H1 (cell line): ENCODE data around the gene TTF1. TPM values are rescaled to one million over a fixed set of nuclear protein-coding genes. Genes with fewer than 3 reads are reported as not detected.

Experiments
- CTCF ChIA-PET: fragments of 300-600 bp; sonication (Branson Sonifier 250); formaldehyde crosslinking; loops from one replicate; lab custom pipeline; 2021; ENCODE audit not compliant: partially characterized antibody; lab: Charles Lee
- POLR2A ChIA-PET: fragments of 300-600 bp; sonication (Branson Sonifier 250); formaldehyde crosslinking; loops from one replicate; lab custom pipeline; 2021; ENCODE audit warnings: inconsistent platforms; ENCODE audit not compliant: partially characterized antibody; lab: Charles Lee
- DNase-seq, 2 experiments: peaks; one replicate each; pipeline versions ENCODE4 v3.0.0 to v3.0.0-alpha.2; 2010 to 2022; ENCODE audit warnings: low spot score in 2 of 2, low read depth in 1 of 2, mixed read lengths in 1 of 2
- FAIRE-seq: peaks from 2 replicates; lab custom pipeline; 2011; peaks lifted over from hg19 to GRCh38; lab: Jason Lieb, UNC
- H2AFZ ChIP-seq: 2 replicates; pipeline ENCODE4 v1.8.1; 2012; ENCODE audit warnings: low read length, inconsistent platforms
- H2AK5ac ChIP-seq: 2 replicates; pipeline ENCODE4 v1.6.1; 2013; ENCODE audit warnings: low read depth, low read length
- H2BK120ac ChIP-seq: replicated peaks from 2 replicates; pipeline ENCODE3; 2013; ENCODE audit warnings: low read depth, low read length, inconsistent platforms
- H2BK12ac ChIP-seq: 2 replicates; pipeline ENCODE4 v1.6.1; 2013; ENCODE audit warnings: low read depth, low read length
- H2BK15ac ChIP-seq: 2 replicates; pipeline ENCODE4 v1.6.1; 2013; ENCODE audit warnings: low read length
- H2BK20ac ChIP-seq: 2 replicates; pipeline ENCODE4 v1.6.1; 2013; ENCODE audit warnings: low read length
- H2BK5ac ChIP-seq: 2 replicates; pipeline ENCODE4 v1.6.1; 2013; ENCODE audit warnings: low read depth, low read length
- H3K14ac ChIP-seq: 2 replicates; pipeline ENCODE4 v1.6.1; 2013; ENCODE audit warnings: inconsistent platforms; ENCODE audit not compliant: insufficient read length
- H3K18ac ChIP-seq: 2 replicates; pipeline ENCODE4 v1.6.1; 2013; ENCODE audit warnings: low read length; ENCODE audit errors: extremely low read depth
- H3K23ac ChIP-seq: 2 replicates; pipeline ENCODE4 v1.6.1; 2013; ENCODE audit warnings: inconsistent platforms; ENCODE audit not compliant: insufficient read length
- H3K23me2 ChIP-seq: 2 replicates; pipeline ENCODE4 v1.6.1; 2013; ENCODE audit warnings: low read depth, low read length
- H3K27ac ChIP-seq: 2 replicates; pipeline ENCODE4 v1.6.1; 2011; ENCODE audit warnings: low read depth, low read length, inconsistent platforms
- H3K27me3 ChIP-seq, 4 experiments: replicated peaks in 1 of 4; 1 replicate in 1 of 4; 2 replicates in 3 of 4; pipeline versions ENCODE4 v1.6.1 to v1.8.1; 2011 to 2013; ENCODE audit warnings: low read length in 3 of 4, mild to moderate bottlenecking in 3 of 4, inconsistent platforms in 2 of 4, mixed read lengths in 2 of 4, moderate library complexity in 1 of 4; ENCODE audit not compliant: control insufficient read depth in 3 of 4, insufficient read depth in 3 of 4; ENCODE audit errors: extremely low read depth in 1 of 4
- H3K36me3 ChIP-seq, 4 experiments: 2 replicates each; pipeline versions ENCODE4 v1.6.1 to v1.8.1; 2011 to 2013; ENCODE audit warnings: mild to moderate bottlenecking in 4 of 4, low read length in 3 of 4, moderate library complexity in 2 of 4, control low read depth in 1 of 4, inconsistent platforms in 1 of 4; ENCODE audit not compliant: insufficient read depth in 4 of 4, control insufficient read depth in 2 of 4
- H3K4ac ChIP-seq: replicated peaks from 2 replicates; pipeline ENCODE3; 2013; ENCODE audit warnings: low read length, low read depth, mixed read lengths, inconsistent platforms; ENCODE audit not compliant: insufficient read length
- H3K4me1 ChIP-seq, 4 experiments: replicated peaks in 1 of 4; 1 replicate in 1 of 4; 2 replicates in 3 of 4; pipeline versions ENCODE4 v1.6.1 to v1.8.1; 2011 to 2013; ENCODE audit warnings: low read length in 3 of 4, inconsistent platforms in 2 of 4, mixed read lengths in 1 of 4; ENCODE audit not compliant: insufficient read depth in 4 of 4, control insufficient read depth in 3 of 4
- H3K4me2 ChIP-seq, 2 experiments: 2 replicates each; pipeline versions ENCODE4 v1.6.1 to v1.8.1; 2011 to 2013; ENCODE audit warnings: low read depth in 2 of 2, low read length in 2 of 2, control low read depth in 1 of 2, inconsistent platforms in 1 of 2, mild to moderate bottlenecking in 1 of 2; ENCODE audit not compliant: insufficient read depth in 1 of 2
- H3K4me3 ChIP-seq, 4 experiments: fragments of 200-600, 300-600 bp in 1 of 4; sonication (generic), shearing (Covaris generic), sonication (Bioruptor Twin) in 1 of 4; 2 replicates each; pipeline versions ENCODE4 v1.5.1 to v1.8.1; 2011 to 2016; ENCODE audit warnings: low read length in 4 of 4, low read depth in 3 of 4, control low read depth in 2 of 4, inconsistent platforms in 2 of 4, mild to moderate bottlenecking in 2 of 4, mixed read lengths in 1 of 4, moderate library complexity in 1 of 4; ENCODE audit not compliant: insufficient read depth in 2 of 4; ENCODE audit errors: extremely low read depth in 1 of 4
- H3K56ac ChIP-seq: replicated peaks from 2 replicates; pipeline ENCODE3; 2013; ENCODE audit warnings: low read depth, mild to moderate bottlenecking, mixed read lengths, low read length, inconsistent platforms; ENCODE audit not compliant: insufficient read length
- H3K79me1 ChIP-seq: 2 replicates; pipeline ENCODE4 v1.6.1; 2013; ENCODE audit warnings: low read depth, low read length, control low read depth
- H3K79me2 ChIP-seq, 2 experiments: 2 replicates each; pipeline versions ENCODE4 v1.6.1 to v1.8.1; 2012 to 2013; ENCODE audit warnings: low read length in 2 of 2, mild to moderate bottlenecking in 2 of 2, inconsistent platforms in 1 of 2; ENCODE audit not compliant: insufficient read depth in 2 of 2, control insufficient read depth in 1 of 2
- H3K9ac ChIP-seq, 4 experiments: replicated peaks in 1 of 4; 1 replicate in 1 of 4; 2 replicates in 3 of 4; pipeline versions ENCODE4 v1.6.1 to v1.8.1; 2011 to 2013; ENCODE audit warnings: low read depth in 3 of 4, low read length in 3 of 4, control low read depth in 2 of 4, mild to moderate bottlenecking in 2 of 4, moderate library complexity in 2 of 4, inconsistent platforms in 1 of 4; ENCODE audit errors: extremely low read depth in 1 of 4
- H3K9me3 ChIP-seq, 2 experiments: 2 replicates each; pipeline versions ENCODE4 v1.6.1 to v1.8.1; 2012 to 2013; ENCODE audit warnings: mild to moderate bottlenecking in 2 of 2, moderate library complexity in 2 of 2, control low read depth in 1 of 2, inconsistent platforms in 1 of 2, low read depth in 1 of 2, low read length in 1 of 2, mixed read lengths in 1 of 2; ENCODE audit not compliant: insufficient read depth in 2 of 2
- H4K20me1 ChIP-seq, 2 experiments: replicated peaks in 1 of 2; 2 replicates each; pipeline versions ENCODE3 to v1.8.1; 2011 to 2013; ENCODE audit warnings: inconsistent platforms in 2 of 2, low read length in 2 of 2, mild to moderate bottlenecking in 1 of 2; ENCODE audit not compliant: insufficient read depth in 2 of 2, control insufficient read depth in 1 of 2
- H4K5ac ChIP-seq: 2 replicates; pipeline ENCODE4 v1.6.1; 2013; ENCODE audit warnings: low read length, low read depth, mixed read lengths, inconsistent platforms; ENCODE audit not compliant: insufficient read length
- H4K8ac ChIP-seq: 2 replicates; pipeline ENCODE4 v1.8.0; 2013; ENCODE audit warnings: mild to moderate bottlenecking, moderate library complexity, low read length, inconsistent platforms; ENCODE audit not compliant: insufficient read depth; ENCODE audit errors: extremely low read depth
- H4K91ac ChIP-seq: replicated peaks from 2 replicates; pipeline ENCODE3; 2013; ENCODE audit warnings: low read length, mixed read lengths, inconsistent platforms; ENCODE audit not compliant: insufficient read length
- CBX5 ChIP-seq: fragments of 300-800, 300-1000 bp; sonication (generic); IDR thresholded peaks from 2 replicates; pipeline ENCODE4 v1.7.1; 2016; ENCODE audit warnings: antibody characterized with exemption, low read length, low read depth
- CTCF ChIP-seq, 3 experiments: IDR thresholded peaks; 1 replicate in 2 of 3; 2 replicates in 1 of 3; pipeline versions ENCODE4 v1.5.1 to v1.6.1; 2011; ENCODE audit warnings: low read length in 3 of 3, mild to moderate bottlenecking in 3 of 3, inconsistent platforms in 2 of 3, low read depth in 1 of 3, moderate library complexity in 1 of 3; ENCODE audit not compliant: insufficient read depth in 1 of 3; ENCODE audit errors: control extremely low read depth in 1 of 3
- EP300 ChIP-seq, 2 experiments: IDR thresholded peaks; 1 replicate in 1 of 2; 2 replicates in 1 of 2; pipeline ENCODE4 v1.6.1; 2011 to 2012; ENCODE audit warnings: low read depth in 2 of 2, low read length in 2 of 2, mild to moderate bottlenecking in 2 of 2, borderline replicate concordance in 1 of 2, inconsistent platforms in 1 of 2, moderate library complexity in 1 of 2
- EZH2 ChIP-seq: fragments of 200-600 bp; sonication (generic); IDR thresholded peaks from 2 replicates; pipeline ENCODE4 v1.7.1; 2012; ENCODE audit warnings: low read depth, mild to moderate bottlenecking, moderate library complexity, low read length, inconsistent platforms; ENCODE audit not compliant: severe bottlenecking
- MAX ChIP-seq: IDR thresholded peaks from 2 replicates; pipeline ENCODE4 v1.6.1; 2012; ENCODE audit warnings: inconsistent platforms
- RFX5 ChIP-seq: IDR thresholded peaks from 2 replicates; pipeline ENCODE4 v1.6.1; 2011; ENCODE audit warnings: low read depth, low read length, improper control_type of control experiment, borderline replicate concordance
- WGBS, 2 experiments: shearing (Covaris generic) in 1 of 2; methylation state at CpG; one replicate each; pipeline versions ENCODE4 v1.1.6 to v1.1.7; 2013 to 2015; ENCODE audit warnings: low lambda C conversion rate in 2 of 2, mixed read lengths in 2 of 2, inconsistent platforms in 1 of 2, low coverage in 1 of 2, missing lambda C conversion rate in 1 of 2; ENCODE audit not compliant: insufficient replicate concordance in 2 of 2, insufficient coverage in 1 of 2, insufficient read length in 1 of 2; ENCODE audit errors: extremely low coverage in 1 of 2, missing lambda C conversion rate in 1 of 2; 5-methylcytosine and 5-hydroxymethylcytosine counted together
- polyA plus RNA-seq, 7 experiments: library from polyadenylated mRNA; depleted of rRNA in 3 of 7; stranded (reverse) in 5 of 7; unstranded in 2 of 7; fragments of >200 nt in 5 of 7; fragments of 200-250 nt in 2 of 7; gene quantifications; 1 replicate in 5 of 7; 2 replicates in 1 of 7; 4 replicates in 1 of 7; pipeline versions ENCODE4 v1.2.1 to v1.2.3, GENCODE V29; 2011 to 2013; ENCODE audit warnings: missing spikeins in 2 of 7, mixed read lengths in 2 of 7
- total RNA-seq: library from RNA; stranded (reverse); fragmentation: NEBNext Ultra II Directional; extraction: Animal tissue kit (Norgen Biotek cat#: 25700); gene quantifications from 2 replicates; pipeline ENCODE4 v1.2.1, GENCODE V29; 2021

TTF1 gene
- total and polyA plus RNA-seq, 2 of the 8 experiments (the other 6 are each of a cell fraction or from before 2014, with no cell fraction given): 7.8 to 22.2 TPM

GRCh38 chr9:132415181-132415580 lies 8.5 kb upstream of the TTF1 start:
- H4K8ac ChIP-seq: no peak overlapping the region
- FAIRE-seq: no peak
- no peak overlapping the region for H3K56ac ChIP-seq
- no peaks in the 10 kb centered on the region for H3K79me2 ChIP-seq
- H3K79me1 ChIP-seq: no peaks in the 10 kb centered on the region
- H3K4me2 ChIP-seq: peak overlapping the region in 1 of 2 experiments; percentile 7; a peak in 1 of 4 replicates
- H2BK20ac ChIP-seq: 0 out of 2 replicates have a peak overlapping the region, but pooled peaks have one; percentile 41
- no peak overlapping the region for H2BK5ac ChIP-seq
- peak overlapping the region; percentile 79; the same call in 1 of the 2 replicates for H2AFZ ChIP-seq
- peak in 1 of 2 experiments; percentile 49 for DNase-seq
- H3K14ac ChIP-seq: no peak overlapping the region
- H4K91ac ChIP-seq: no peak overlapping the region
- no peak for TF ChIP-seq CBX5
- no peak for TF ChIP-seq EZH2
- no peak for TF ChIP-seq EP300 (IDR thresholded peaks at IDR 0.05; ENCODE audit: borderline replicate concordance in 1 of 2, low read depth in 2 of 2, low read length in 2 of 2)
- TF ChIP-seq RFX5: no peak
- TF ChIP-seq MAX: no peak
- TF ChIP-seq CTCF (IDR thresholded peaks at IDR 0.05; ENCODE audit: control extremely low read depth in 1 of 3, insufficient read depth in 1 of 3, low read depth in 1 of 3, low read length in 3 of 3): no peak
- H2AK5ac ChIP-seq: no peak overlapping the region
- H3K9me3 ChIP-seq: no peaks in the 10 kb centered on the region; a peak in 1 of 4 replicates
- CTCF ChIA-PET: interaction anchor here (1.0 to 4.6 kb wide), 15 partner anchors 12 to 163 kb away, joined by 3 to 71 read pairs (median 5); no protein-coding TSS in a partner anchor
- no peak overlapping the region for H3K23ac ChIP-seq
- H3K36me3 ChIP-seq: no peaks in the 10 kb centered on the region
- H3K27me3 ChIP-seq: peaks cover 1 to 8% (median 6%) of the 10 kb centered on the region in 4 experiments; a peak in 6 of 7 replicates
- POLR2A ChIA-PET: interaction anchor here (1.1 to 1.4 kb wide), 3 partner anchors 8 to 15 kb away, joined by 3 read pairs; no protein-coding TSS in a partner anchor
- H3K9ac ChIP-seq: no peak overlapping the region
- peak overlapping the region in 1 of 4 experiments; percentile 17; a peak in 1 of 8 replicates for H3K4me3 ChIP-seq
- no peak overlapping the region for H2BK120ac ChIP-seq
- H2BK12ac ChIP-seq: peak overlapping the region; percentile 43; the same call in 1 of the 2 replicates
- no peak overlapping the region for H2BK15ac ChIP-seq
- peaks cover 3 to 13% (median 6%) of the 10 kb centered on the region in 4 experiments; a peak in 6 of 7 replicates for H3K4me1 ChIP-seq
- no peak overlapping the region for H4K5ac ChIP-seq
- no peak overlapping the region for H3K27ac ChIP-seq
- WGBS, 2 experiments: 52% methylated on average over 12 of the region's 12 CpGs; no CpG with 5 or more reads in 1 of the 2 experiments
- H4K20me1 ChIP-seq: peaks cover 0 to 1% of the 10 kb centered on the region in 2 experiments
- H3K18ac ChIP-seq: no peak overlapping the region; the same call in 1 of the 2 replicates
- H3K4ac ChIP-seq: no peak overlapping the region
- H3K23me2 ChIP-seq: peaks cover 7% of the 10 kb centered on the region; the same call in 1 of the 2 replicates
